Stimulated activated CD8-positive, alpha-beta memory T cell treated with anti-CD3 and anti-CD28 coated beads, Interleukin-4, amount 100 ng/mL, for 24 hours (primary cell): ENCODE results near the gene PCSK1N.
"Not testable (repeated sequence)": the region's sequence is repeated elsewhere in the genome, so short reads cannot be mapped to it uniquely, and the experiment has no call there.

Source experiments
- DNase-seq: peaks from one replicate; pipeline ENCODE4 v3.0.0-alpha.2; 2020; ENCODE audit warnings: low read depth

The PCSK1N gene

GRCh38 chrX:48835524-48836329 lies at the start of gene PCSK1N:
Gene PCSK1N (minus strand): TSS chrX:48835610. CDS start chrX:48835532, 78 bp downstream.
- DNase-seq = no peak

GRCh38 chrX:48883729-48884128 lies 48.3 kb upstream of the PCSK1N start:
- DNase-seq = no peak

- DNase-seq = not testable (repeated sequence)
These were observed 41.5 kb upstream of the PCSK1N start for GRCh38 chrX:48876944-48877343.

GRCh38 chrX:48872017-48872416 lies 36.6 kb upstream of the PCSK1N start:
- DNase-seq = not testable (repeated sequence)

GRCh38 chrX:48864210-48864609 lies 28.8 kb upstream of the PCSK1N start:
- DNase-seq = no peak

- DNase-seq = no peak
These were observed 19.5 kb upstream of the PCSK1N start for GRCh38 chrX:48854898-48855297.

GRCh38 chrX:48854121-48854804 lies 18.9 kb upstream of the PCSK1N start:
- not testable (repeated sequence) for DNase-seq

GRCh38 chrX:48853494-48853893 lies 18.1 kb upstream of the PCSK1N start:
- DNase-seq = not testable (repeated sequence)

GRCh38 chrX:48852857-48853256 lies 17.4 kb upstream of the PCSK1N start:
- no peak for DNase-seq

- DNase-seq = no peak
These were observed 13.4 kb upstream of the PCSK1N start for GRCh38 chrX:48848847-48849246.

- DNase-seq = no peak
These were observed 4.3 kb upstream of the PCSK1N start for GRCh38 chrX:48839686-48840085.

- DNase-seq = no peak
These were observed 1.1 kb downstream of the PCSK1N start for GRCh38 chrX:48834383-48834709.

GRCh38 chrX:48833542-48834138 lies 1.8 kb downstream of the PCSK1N start:
- DNase-seq = no peak

- DNase-seq = no peak
These were observed 3.5 kb downstream of the PCSK1N start for GRCh38 chrX:48831909-48832291.

- no peak for DNase-seq
These were observed 4.1 kb downstream of the PCSK1N start for GRCh38 chrX:48831136-48831908.

GRCh38 chrX:48829016-48829735 lies 6.2 kb downstream of the PCSK1N start:
- DNase-seq = no peak

GRCh38 chrX:48827654-48827968 lies 7.8 kb downstream of the PCSK1N start:
- DNase-seq = no peak

- no peak for DNase-seq
These were observed 8.3 kb downstream of the PCSK1N start for GRCh38 chrX:48826876-48827653.

GRCh38 chrX:48826135-48826875 lies 9.1 kb downstream of the PCSK1N start, which contains the start of gene ERAS:
Gene ERAS (plus strand): TSS chrX:48826513. CDS start chrX:48829124, 2,611 bp downstream.
- DNase-seq = no peak

GRCh38 chrX:48824066-48824465 lies 11.3 kb downstream of the PCSK1N start:
- no peak for DNase-seq
